Thyroid gland (tissue), 4 donors: ENCODE results near the gene GRIN2A.

Experiments
- POLR2A ChIP-seq, 2 donors: fragments of 450-650 bp; IDR thresholded peaks; one replicate each; pipeline ENCODE4 v1.6.1; 2017; ENCODE audit warnings: antibody characterized with exemption in 2 of 2, mild to moderate bottlenecking in 2 of 2, moderate library complexity in 1 of 2
- TF ChIP-seq, protein P1 (sequence below), 6 experiments: fragments of 200-600 bp in 3 of 6; fragments of 450-650 bp in 3 of 6; sonication (generic) in 3 of 6; IDR thresholded peaks; one replicate each; pipeline ENCODE4 v1.5.1; 2016 to 2019; ENCODE audit warnings: antibody characterized with exemption in 6 of 6, mild to moderate bottlenecking in 2 of 6, inconsistent platforms in 1 of 6, moderate library complexity in 1 of 6

DNA sequence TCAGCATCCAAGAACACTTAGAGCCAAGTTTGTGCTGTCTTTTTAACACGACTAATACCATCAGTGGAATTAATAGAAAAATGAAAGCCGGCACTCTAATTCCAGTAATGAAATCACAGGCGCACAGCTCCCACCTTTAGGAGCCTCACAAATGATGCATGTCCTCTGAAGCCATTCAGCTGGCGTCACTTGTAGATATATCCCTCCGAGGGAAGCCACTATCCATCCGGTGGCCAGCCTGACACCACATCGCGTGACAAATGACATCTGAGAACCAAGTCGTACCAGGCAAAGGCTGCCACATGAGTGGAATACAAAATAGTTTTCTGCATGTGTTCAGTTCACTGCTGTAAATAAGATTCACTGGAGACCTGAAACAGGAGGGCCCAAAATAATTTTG, 205.6 kb downstream of the GRIN2A start:
- TF ChIP-seq, protein P1, sequence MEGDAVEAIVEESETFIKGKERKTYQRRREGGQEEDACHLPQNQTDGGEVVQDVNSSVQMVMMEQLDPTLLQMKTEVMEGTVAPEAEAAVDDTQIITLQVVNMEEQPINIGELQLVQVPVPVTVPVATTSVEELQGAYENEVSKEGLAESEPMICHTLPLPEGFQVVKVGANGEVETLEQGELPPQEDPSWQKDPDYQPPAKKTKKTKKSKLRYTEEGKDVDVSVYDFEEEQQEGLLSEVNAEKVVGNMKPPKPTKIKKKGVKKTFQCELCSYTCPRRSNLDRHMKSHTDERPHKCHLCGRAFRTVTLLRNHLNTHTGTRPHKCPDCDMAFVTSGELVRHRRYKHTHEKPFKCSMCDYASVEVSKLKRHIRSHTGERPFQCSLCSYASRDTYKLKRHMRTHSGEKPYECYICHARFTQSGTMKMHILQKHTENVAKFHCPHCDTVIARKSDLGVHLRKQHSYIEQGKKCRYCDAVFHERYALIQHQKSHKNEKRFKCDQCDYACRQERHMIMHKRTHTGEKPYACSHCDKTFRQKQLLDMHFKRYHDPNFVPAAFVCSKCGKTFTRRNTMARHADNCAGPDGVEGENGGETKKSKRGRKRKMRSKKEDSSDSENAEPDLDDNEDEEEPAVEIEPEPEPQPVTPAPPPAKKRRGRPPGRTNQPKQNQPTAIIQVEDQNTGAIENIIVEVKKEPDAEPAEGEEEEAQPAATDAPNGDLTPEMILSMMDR (IDR thresholded peaks at IDR 0.05): no peak
- no peak for TF ChIP-seq POLR2A (IDR thresholded peaks at IDR 0.05)
